Karpas-422 (cell line): ENCODE data around the gene MBNL2. TPM values are rescaled to one million over a fixed set of nuclear protein-coding genes. Genes with fewer than 3 reads are reported as not detected.

Experiments
- DNase-seq: peaks from one replicate; pipeline ENCODE4 v3.0.0-alpha.2; 2015
- H2AFZ ChIP-seq: fragments of 200-600 bp; sonication (generic); 2 replicates; pipeline ENCODE4 v1.6.1; 2014; ENCODE audit warnings: antibody characterized with exemption, low read length, mixed read lengths
- H3K27ac ChIP-seq: fragments of 200-600 bp; sonication (generic); 2 replicates; pipeline ENCODE4 v1.5.1; 2014; ENCODE audit warnings: mild to moderate bottlenecking, low read length, moderate library complexity
- H3K27me3 ChIP-seq: fragments of 200-600 bp; sonication (generic); 2 replicates; pipeline ENCODE4 v1.6.1; 2014; ENCODE audit warnings: low read length, mixed read lengths
- H3K36me3 ChIP-seq: fragments of 200-600 bp; sonication (generic); 2 replicates; pipeline ENCODE4 v1.6.1; 2014; ENCODE audit warnings: low read length, mixed read lengths; ENCODE audit not compliant: insufficient read depth
- H3K4me1 ChIP-seq: fragments of 200-600 bp; sonication (generic); 2 replicates; pipeline ENCODE4 v1.6.1; 2014; ENCODE audit warnings: mild to moderate bottlenecking, low read length, mixed read lengths
- H3K4me2 ChIP-seq: fragments of 200-600 bp; sonication (generic); 2 replicates; pipeline ENCODE4 v1.6.1; 2014; ENCODE audit warnings: low read length, low read depth, mild to moderate bottlenecking; ENCODE audit not compliant: poor library complexity, severe bottlenecking
- H3K4me3 ChIP-seq: fragments of 200-600 bp; sonication (generic); 2 replicates; pipeline ENCODE4 v1.5.1; 2014; ENCODE audit warnings: mild to moderate bottlenecking, antibody characterized with exemption, low read length, mixed read lengths
- H3K79me2 ChIP-seq: fragments of 200-600 bp; sonication (generic); 2 replicates; pipeline ENCODE4 v1.6.1; 2014; ENCODE audit warnings: mild to moderate bottlenecking, low read length, mixed read lengths
- H3K9ac ChIP-seq: fragments of 200-600 bp; sonication (generic); 2 replicates; pipeline ENCODE4 v1.6.0; 2014; ENCODE audit warnings: low read length
- H3K9me2 ChIP-seq: fragments of 200-600 bp; sonication (generic), shearing (Covaris generic); replicated peaks from 2 replicates; pipeline ENCODE4 v1.6.0; 2014; ENCODE audit warnings: mild to moderate bottlenecking, low read length, moderate library complexity; ENCODE audit not compliant: insufficient read depth
- H3K9me3 ChIP-seq: fragments of 300-700, 200-600 bp; sonication (generic); 2 replicates; pipeline ENCODE4 v1.6.1; 2014; ENCODE audit warnings: low read length, mixed read lengths
- H4K20me1 ChIP-seq: fragments of 200-600 bp; sonication (generic); 2 replicates; pipeline ENCODE4 v1.6.1; 2014; ENCODE audit warnings: mild to moderate bottlenecking, antibody characterized with exemption, low read length, low read depth; ENCODE audit not compliant: insufficient read depth
- total RNA-seq: library from RNA; depleted of rRNA; stranded (reverse); fragments of >200 nt; shearing (Covaris generic); gene quantifications from 2 replicates; pipeline ENCODE4 v1.2.3, GENCODE V29; 2014; ENCODE audit warnings: low replicate concordance

MBNL2 gene
- total RNA-seq, 1 experiment from 2014 or later: 8.5 TPM

DNA sequence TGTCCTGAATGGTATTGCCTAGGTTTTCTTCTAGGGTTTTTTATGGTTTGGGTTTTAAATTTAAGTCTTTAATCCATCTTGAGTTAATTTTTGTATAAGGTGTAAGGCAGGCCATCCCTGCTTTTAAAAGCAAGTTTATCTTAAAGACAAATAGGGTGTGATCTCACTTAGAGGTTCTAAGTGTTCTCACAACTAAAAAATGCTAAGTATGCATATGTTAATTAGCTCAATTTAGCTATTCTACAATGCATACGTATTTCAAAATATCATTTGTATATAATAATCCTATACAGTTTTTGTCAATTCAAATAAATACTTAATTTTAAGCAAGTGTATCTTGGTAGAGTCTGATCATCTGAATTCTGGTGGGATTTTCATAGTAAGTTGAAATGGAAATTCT lies 50.4 kb downstream of the MBNL2 start:
- H3K9me3 ChIP-seq: no peaks in the 10 kb centered on the region
- no peak overlapping the region for H3K4me2 ChIP-seq
- H3K27ac ChIP-seq: no peak overlapping the region
- H3K9ac ChIP-seq: no peak overlapping the region
- H4K20me1 ChIP-seq: 0 out of 2 replicates have a peak, but pooled peaks cover 3% of the 10 kb centered on the region
- H3K4me1 ChIP-seq: peaks cover 9% of the 10 kb centered on the region
- no peaks in the 10 kb centered on the region for H3K27me3 ChIP-seq
- H3K4me3 ChIP-seq: no peak overlapping the region
- DNase-seq: no peak
- no peak overlapping the region for H2AFZ ChIP-seq
- H3K79me2 ChIP-seq: no peaks in the 10 kb centered on the region
- no peaks in the 10 kb centered on the region for H3K36me3 ChIP-seq
- H3K9me2 ChIP-seq: no peaks in the 10 kb centered on the region

GRCh38 chr13:97273341-97273831 lies 51.3 kb downstream of the MBNL2 start:
- H3K4me1 ChIP-seq: peaks cover 9% of the 10 kb centered on the region
- no peak overlapping the region for H3K4me2 ChIP-seq
- H3K4me3 ChIP-seq: no peak overlapping the region
- H2AFZ ChIP-seq: no peak overlapping the region
- no peaks in the 10 kb centered on the region for H3K36me3 ChIP-seq
- H3K79me2 ChIP-seq: no peaks in the 10 kb centered on the region
- no peaks in the 10 kb centered on the region for H3K9me2 ChIP-seq
- no peaks in the 10 kb centered on the region for H3K27me3 ChIP-seq
- H3K9ac ChIP-seq: no peak overlapping the region
- no peak for DNase-seq
- 0 out of 2 replicates have a peak, but pooled peaks cover 3% of the 10 kb centered on the region for H4K20me1 ChIP-seq
- no peak overlapping the region for H3K27ac ChIP-seq
- H3K9me3 ChIP-seq: no peaks in the 10 kb centered on the region

DNA sequence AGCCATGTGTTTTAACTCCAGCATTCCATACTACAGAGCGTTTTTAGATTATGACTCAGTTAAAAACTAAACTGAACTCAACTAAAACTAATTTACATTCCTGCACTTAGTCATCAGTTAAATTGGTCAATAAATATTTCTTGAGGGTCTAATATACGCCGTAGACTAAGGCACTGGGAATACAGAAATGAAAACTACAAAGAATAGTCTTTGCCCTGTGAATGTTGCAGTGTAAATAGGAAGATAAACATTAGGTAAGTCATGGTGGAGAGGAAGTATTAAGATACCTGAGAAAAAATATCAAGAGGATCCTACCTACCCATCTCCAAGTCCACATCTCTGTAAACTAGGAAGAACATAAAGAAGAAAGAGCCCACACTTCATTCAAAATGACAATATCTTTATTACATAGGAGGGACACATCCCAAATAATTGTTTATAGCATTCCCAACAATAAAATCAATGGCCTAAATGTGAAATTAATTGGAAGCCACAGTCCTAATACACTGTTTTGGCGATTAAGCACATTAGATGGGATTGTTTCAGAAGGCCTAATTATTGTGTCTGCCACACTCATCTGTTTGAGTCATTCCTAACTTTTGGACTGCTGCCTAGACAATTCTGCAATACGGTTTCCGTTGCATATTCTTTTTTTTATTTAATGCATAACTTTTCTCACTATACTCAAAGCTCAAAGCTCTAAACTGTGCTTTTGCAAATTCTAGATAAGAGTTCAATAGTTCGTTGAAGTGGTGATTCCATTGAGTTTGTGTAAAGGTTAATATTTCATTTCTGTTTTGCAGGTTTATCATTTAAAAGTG lies 52.9 kb downstream of the MBNL2 start:
- Histone ChIP-seq H2AFZ (no peak overlapping the region), H3K79me2 (no peaks in the 10 kb centered on the region), H3K4me3 (no peak overlapping the region), H3K9me2 (no peaks in the 10 kb centered on the region), H3K27me3 (no peaks in the 10 kb centered on the region), H3K4me1 (peaks cover 9% of the 10 kb centered on the region), H3K36me3 (no peaks in the 10 kb centered on the region), H3K27ac (no peak overlapping the region), H3K9ac (no peak overlapping the region), H3K4me2 (no peak overlapping the region), H3K9me3 (no peaks in the 10 kb centered on the region), H4K20me1 (0 out of 2 replicates have a peak, but pooled peaks cover 3% of the 10 kb centered on the region)
- no peak for DNase-seq

GRCh38 chr13:97275776-97276501 lies 53.8 kb downstream of the MBNL2 start:
- Histone ChIP-seq H3K4me2 (no peak overlapping the region), H3K4me3 (no peak overlapping the region)

DNA sequence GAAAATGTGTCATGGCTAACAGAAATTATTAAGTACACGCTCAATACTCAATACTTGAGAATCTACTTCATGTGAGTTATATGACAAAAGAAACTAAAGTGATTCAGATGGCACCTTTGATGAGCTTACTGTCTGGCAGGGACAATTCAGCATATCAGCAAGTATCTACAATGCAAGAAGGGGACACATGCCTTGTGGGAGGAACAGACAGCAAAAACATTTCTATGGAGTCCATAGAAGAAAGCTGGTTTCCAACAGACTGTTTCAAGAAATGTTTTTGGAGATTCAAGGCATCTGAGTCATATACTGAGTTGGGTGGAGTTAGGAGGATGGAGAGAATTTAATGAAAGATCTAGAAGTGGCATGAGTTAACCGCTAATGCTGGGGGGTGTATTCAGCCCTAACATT lies 54.7 kb downstream of the MBNL2 start:
- no peaks in the 10 kb centered on the region; the same call in 1 of the 2 replicates for H4K20me1 ChIP-seq
- H3K27me3 ChIP-seq: no peaks in the 10 kb centered on the region
- H3K4me1 ChIP-seq: peaks cover 9% of the 10 kb centered on the region
- H3K79me2 ChIP-seq: no peaks in the 10 kb centered on the region
- H3K4me2 ChIP-seq: no peak overlapping the region
- H3K9me2 ChIP-seq: no peaks in the 10 kb centered on the region
- no peaks in the 10 kb centered on the region for H3K9me3 ChIP-seq
- no peaks in the 10 kb centered on the region for H3K36me3 ChIP-seq
- no peak overlapping the region for H3K27ac ChIP-seq
- no peak overlapping the region for H2AFZ ChIP-seq
- H3K9ac ChIP-seq: no peak overlapping the region
- DNase-seq: no peak
- H3K4me3 ChIP-seq: no peak overlapping the region

More at GRCh38 chr13:97275776-97276501, 53.8 kb downstream of the MBNL2 start:
- H3K27ac ChIP-seq: no peak overlapping the region
- no peak overlapping the region for H2AFZ ChIP-seq
- H3K36me3 ChIP-seq: no peaks in the 10 kb centered on the region
- H3K4me1 ChIP-seq: peaks cover 9% of the 10 kb centered on the region
- H3K9me2 ChIP-seq: no peaks in the 10 kb centered on the region
- no peaks in the 10 kb centered on the region; the same call in 1 of the 2 replicates for H4K20me1 ChIP-seq
- H3K27me3 ChIP-seq: no peaks in the 10 kb centered on the region
- DNase-seq: peak; percentile 66
- no peaks in the 10 kb centered on the region for H3K9me3 ChIP-seq
- H3K9ac ChIP-seq: no peak overlapping the region
- H3K79me2 ChIP-seq: no peaks in the 10 kb centered on the region

GRCh38 chr13:97278435-97279411 lies 56.6 kb downstream of the MBNL2 start:
- Histone ChIP-seq H3K27me3 (no peaks in the 10 kb centered on the region), H2AFZ (no peak overlapping the region), H3K36me3 (no peaks in the 10 kb centered on the region), H3K9ac (no peak overlapping the region), H4K20me1 (no peaks in the 10 kb centered on the region; the same call in 1 of the 2 replicates), H3K4me2 (no peak overlapping the region), H3K9me3 (no peaks in the 10 kb centered on the region), H3K4me1 (peaks cover 9% of the 10 kb centered on the region), H3K79me2 (no peaks in the 10 kb centered on the region), H3K4me3 (no peak overlapping the region), H3K9me2 (no peaks in the 10 kb centered on the region), H3K27ac (no peak overlapping the region)
- no peak for DNase-seq

DNA sequence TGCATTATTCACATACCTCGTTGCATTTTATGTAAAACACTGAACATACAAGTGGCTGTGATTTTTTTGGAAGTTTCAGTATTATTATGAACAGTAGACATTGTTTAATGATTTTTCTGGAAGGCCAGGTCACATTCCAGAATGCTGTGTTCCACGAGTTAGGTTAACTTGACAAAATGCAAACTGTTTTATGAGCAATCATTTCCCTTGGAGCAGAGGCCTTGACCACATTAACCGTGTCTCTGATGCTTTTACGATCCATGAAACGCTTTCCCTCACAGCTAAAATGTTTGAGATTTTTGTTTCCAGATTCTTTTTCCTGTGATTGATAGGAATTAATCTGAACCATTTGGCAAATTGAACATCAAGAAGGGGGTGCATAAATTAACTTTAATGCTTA lies 57.8 kb downstream of the MBNL2 start:
- Histone ChIP-seq H3K79me2 (no peaks in the 10 kb centered on the region), H3K27me3 (no peaks in the 10 kb centered on the region), H3K9ac (no peak overlapping the region), H2AFZ (no peak overlapping the region), H4K20me1 (no peaks in the 10 kb centered on the region; the same call in 1 of the 2 replicates), H3K9me3 (no peaks in the 10 kb centered on the region), H3K4me1 (peaks cover 9% of the 10 kb centered on the region), H3K36me3 (no peaks in the 10 kb centered on the region), H3K4me3 (no peak overlapping the region), H3K4me2 (no peak overlapping the region), H3K9me2 (no peaks in the 10 kb centered on the region), H3K27ac (no peak overlapping the region)
- DNase-seq: no peak
